ENCODE measurements around the gene TNIP2. TPM values are rescaled to one million over a fixed set of nuclear protein-coding genes. Genes with fewer than 3 reads are reported as not detected.

The TNIP2 gene
- total and polyA plus RNA-seq, 4 donors = 10.5 to 20.7 (median 13.5) TPM

- Histone ChIP-seq H3K27ac (ENCODE audit: low read depth in 1 of 2, low read length in 2 of 2) (no peak overlapping the region), H3K36me3 (ENCODE audit: control insufficient read depth in 4 of 4, insufficient read depth in 3 of 4, low read depth in 1 of 4, low read length in 3 of 4) (peaks cover 11 to 32% (median 13%) of the 10 kb centered on the region in 4 donors), H3K9ac (ENCODE audit: low read depth in 1 of 2, low read length in 2 of 2) (no peak overlapping the region), H3K27me3 (ENCODE audit: control insufficient read depth in 4 of 4, insufficient read depth in 4 of 4, low read length in 3 of 4) (no peaks in the 10 kb centered on the region), H3K4me3 (ENCODE audit: low read depth in 1 of 3, low read length in 3 of 3) (no peak overlapping the region), H3K4me1 (ENCODE audit: control insufficient read depth in 4 of 4, insufficient read depth in 4 of 4, low read length in 3 of 4) (no peaks in the 10 kb centered on the region), H3K9me3 (ENCODE audit: control insufficient read depth in 4 of 4, low read length in 3 of 4) (no peaks in the 10 kb centered on the region)
- WGBS = 98% methylated on average over 9 of the region's 9 CpGs
- TF ChIP-seq SP1 (IDR thresholded peaks at IDR 0.05) (no peak), RXRA (IDR thresholded peaks at IDR 0.05) (no peak), NR2F2 (IDR thresholded peaks at IDR 0.05) (no peak), TAF1 (conservative IDR thresholded peaks at IDR 0.05) (no peak), HNF4G (IDR thresholded peaks at IDR 0.05) (no peak), RAD21 (IDR thresholded peaks at IDR 0.05) (no peak), MAX (IDR thresholded peaks at IDR 0.05) (no peak), JUND (IDR thresholded peaks at IDR 0.05) (no peak), CTCF (IDR thresholded peaks at IDR 0.05; ENCODE audit: low read depth, low read length, missing input control) (no peak)
- DNase-seq (ENCODE audit: low spot score) = no peak
These were observed 26.6 kb downstream of the TNIP2 start for GRCh38 chr4:2729533-2729875.

DNA sequence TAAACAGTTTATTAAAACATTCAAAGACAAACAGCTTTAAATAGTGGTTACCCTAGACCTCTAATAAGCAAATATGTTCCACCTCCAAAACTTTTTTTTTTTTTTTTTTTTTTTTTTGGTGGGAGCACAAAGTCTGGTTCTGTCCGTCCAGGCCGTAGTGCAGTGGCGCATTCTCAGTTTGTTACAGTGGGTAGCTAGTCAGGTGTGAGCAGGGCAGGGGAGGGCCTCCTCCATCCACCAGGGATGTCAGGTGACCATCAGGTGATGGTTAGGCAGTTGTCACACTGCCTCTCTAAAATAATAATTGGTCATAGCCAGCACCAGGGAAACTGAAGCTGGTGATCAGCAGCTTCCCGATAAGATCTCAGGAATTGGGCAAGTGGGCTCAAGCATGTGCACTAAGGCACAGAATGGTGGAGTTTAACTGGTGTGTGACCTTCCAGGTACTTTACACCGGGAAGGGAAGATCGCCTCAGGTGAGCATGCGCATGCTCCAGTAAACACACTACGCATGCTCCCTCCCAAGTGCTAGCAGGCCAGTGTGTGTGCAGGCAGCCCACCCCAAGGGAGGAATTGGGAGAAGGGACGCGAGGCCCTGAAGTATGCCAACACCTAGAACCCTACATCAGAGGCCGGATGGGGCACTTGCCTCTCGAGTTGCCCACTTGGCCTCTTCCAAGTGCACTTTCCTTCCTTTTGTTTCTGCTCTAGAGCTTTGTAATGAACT lies 27.2 kb downstream of the TNIP2 start:
- Histone ChIP-seq H3K27me3 (ENCODE audit: control insufficient read depth in 4 of 4, insufficient read depth in 4 of 4, low read length in 3 of 4) (no peaks in the 10 kb centered on the region), H3K9me3 (ENCODE audit: control insufficient read depth in 4 of 4, low read length in 3 of 4) (no peaks in the 10 kb centered on the region), H3K4me1 (ENCODE audit: control insufficient read depth in 4 of 4, insufficient read depth in 4 of 4, low read length in 3 of 4) (no peaks in the 10 kb centered on the region), H3K4me3 (ENCODE audit: low read depth in 1 of 3, low read length in 3 of 3) (no peak overlapping the region), H3K27ac (ENCODE audit: low read depth in 1 of 2, low read length in 2 of 2) (no peak overlapping the region), H3K9ac (ENCODE audit: low read depth in 1 of 2, low read length in 2 of 2) (no peak overlapping the region), H3K36me3 (ENCODE audit: control insufficient read depth in 4 of 4, insufficient read depth in 3 of 4, low read depth in 1 of 4, low read length in 3 of 4) (peaks cover 11 to 32% (median 13%) of the 10 kb centered on the region in 4 donors)
- WGBS = 96% methylated on average over 12 of the region's 12 CpGs
- no peak for DNase-seq (ENCODE audit: low spot score)
- TF ChIP-seq HNF4G (IDR thresholded peaks at IDR 0.05) (no peak), TAF1 (conservative IDR thresholded peaks at IDR 0.05) (no peak), CTCF (IDR thresholded peaks at IDR 0.05; ENCODE audit: low read depth, low read length, missing input control) (no peak), JUND (IDR thresholded peaks at IDR 0.05) (no peak), RAD21 (IDR thresholded peaks at IDR 0.05) (no peak), REST (IDR thresholded peaks at IDR 0.05) (no peak), HNF4A (conservative IDR thresholded peaks at IDR 0.05) (no peak)
